Stimulated activated CD4-positive, alpha-beta T cell treated with anti-CD3 and anti-CD28 coated beads, Interleukin-4, amount 100 ng/mL, for 48 hours (primary cell): Measurements from ENCODE around the gene GLRA3.
"Not testable (repeated sequence)": the region's sequence is repeated elsewhere in the genome, so short reads cannot be mapped to it uniquely, and the experiment has no call there.

Source experiments
- DNase-seq, 2 donors: peaks; one replicate each; pipeline ENCODE4 v3.0.0-alpha.2; 2020; ENCODE audit warnings: low read depth in 2 of 2

Gene GLRA3

GRCh38 chr4:174810834-174811233 lies 18.2 kb downstream of the GLRA3 start:
- DNase-seq: no peak

- no peak for DNase-seq
Observed at GRCh38 chr4:174808836-174809235, 20.2 kb downstream of the GLRA3 start.

GRCh38 chr4:174808119-174808518 lies 20.9 kb downstream of the GLRA3 start:
- DNase-seq: no peak

- DNase-seq: no peak
Observed at GRCh38 chr4:174805746-174806145, 23.3 kb downstream of the GLRA3 start.

DNA sequence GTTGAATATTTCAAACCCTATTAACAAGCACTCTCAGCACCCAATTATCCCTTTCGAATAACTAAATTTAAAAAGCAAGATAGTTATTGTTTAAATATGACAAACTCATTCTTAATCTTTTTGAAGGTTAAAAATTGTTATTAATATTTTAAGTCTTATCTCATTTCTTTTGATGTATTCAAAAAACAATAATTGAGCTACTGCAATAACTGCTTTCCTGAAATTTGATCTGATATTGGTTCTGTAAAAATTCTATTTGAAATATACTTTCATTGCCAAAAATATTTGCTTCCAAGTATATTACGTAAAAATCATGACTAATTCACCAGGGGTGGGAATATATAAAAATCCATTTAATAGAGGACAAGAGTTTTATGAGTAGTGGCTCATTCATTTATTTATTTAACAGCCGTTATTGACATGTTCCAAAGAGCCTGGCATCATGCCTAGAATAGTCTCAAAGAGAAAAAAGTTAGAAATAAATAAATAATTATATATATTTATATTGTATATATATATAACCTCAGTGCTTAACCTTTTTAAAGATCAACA lies 34.4 kb downstream of the GLRA3 start:
- no peak for DNase-seq

DNA sequence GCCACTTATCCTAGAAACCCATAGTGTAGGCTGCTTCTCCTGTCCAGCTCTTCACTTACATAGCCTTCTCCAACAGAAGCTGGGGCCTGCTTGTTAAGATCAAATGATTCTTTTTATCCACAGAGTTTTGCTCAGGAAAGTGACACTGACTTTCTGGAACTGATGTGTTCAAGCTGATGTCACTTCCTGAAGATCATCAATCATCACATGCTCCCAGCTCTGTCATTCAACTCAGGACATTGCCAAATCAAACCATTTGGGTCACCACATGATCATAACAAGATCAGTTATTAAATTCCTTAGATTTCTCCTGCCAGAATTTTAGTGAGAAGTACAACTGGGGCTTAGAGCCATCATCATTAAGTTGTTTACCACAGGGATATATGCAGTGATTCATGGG lies 39.4 kb downstream of the GLRA3 start:
- no peak for DNase-seq

DNA sequence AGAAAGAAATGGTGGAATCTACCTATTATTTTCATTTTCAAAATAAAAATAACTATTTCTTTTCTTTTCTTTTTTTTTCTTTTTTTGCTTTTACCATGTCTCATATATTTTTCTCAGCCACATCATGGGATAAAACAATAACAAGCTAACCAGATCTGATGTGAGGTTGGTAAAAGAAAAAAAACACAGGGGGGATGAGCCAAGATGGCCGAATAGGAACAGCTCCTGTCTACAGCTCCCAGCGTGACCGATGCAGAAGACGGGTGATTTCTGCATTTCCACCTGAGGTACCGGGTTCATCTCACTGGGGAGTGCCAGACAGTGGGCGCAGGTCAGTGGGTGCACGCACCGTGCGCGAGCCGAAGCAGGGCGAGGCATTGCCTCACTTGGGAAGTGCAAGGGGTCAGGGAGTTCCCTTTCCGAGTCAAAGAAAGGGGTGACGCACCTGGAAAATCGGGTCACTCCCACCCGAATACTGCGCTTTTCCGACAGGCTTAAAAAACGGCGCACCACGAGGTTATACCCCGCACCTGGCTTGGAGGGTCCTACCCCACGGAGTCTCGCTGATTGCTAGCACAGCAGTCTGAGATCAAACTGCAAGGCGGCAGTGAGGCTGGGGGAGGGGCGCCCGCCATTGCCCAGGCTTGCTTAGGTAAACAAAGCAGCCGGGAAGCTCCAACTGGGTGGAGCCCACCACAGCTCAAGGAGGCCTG lies 50.6 kb downstream of the GLRA3 start:
- DNase-seq: not testable (repeated sequence)

DNA sequence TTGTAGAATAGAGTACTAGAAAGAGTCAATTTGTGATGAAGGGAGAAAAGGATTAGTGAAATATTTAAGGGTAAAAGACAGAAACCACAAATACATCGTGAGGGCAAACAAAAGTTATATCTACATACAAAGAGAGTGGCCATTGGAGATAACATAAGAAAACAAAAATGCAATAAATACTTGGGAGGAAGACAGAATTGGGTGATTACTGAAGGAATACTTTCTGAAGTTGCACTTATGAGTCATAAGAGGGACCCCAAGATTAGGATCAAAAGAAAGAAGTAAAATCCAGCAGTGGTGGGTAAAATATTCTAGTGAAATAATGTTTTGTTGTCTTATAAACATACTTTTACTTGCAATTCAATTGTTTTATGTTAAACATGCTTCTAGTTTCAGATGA lies 53.7 kb downstream of the GLRA3 start:
- no peak for DNase-seq

GRCh38 chr4:174764105-174764729 lies 64.8 kb downstream of the GLRA3 start:
- DNase-seq: no peak

GRCh38 chr4:174763454-174764104 lies 65.5 kb downstream of the GLRA3 start:
- no peak for DNase-seq

- no peak for DNase-seq
Observed at GRCh38 chr4:174761451-174761850, 67.6 kb downstream of the GLRA3 start.

GRCh38 chr4:174757736-174758135 lies 71.3 kb downstream of the GLRA3 start:
- no peak for DNase-seq

GRCh38 chr4:174753021-174753420 lies 76.0 kb downstream of the GLRA3 start:
- no peak for DNase-seq

GRCh38 chr4:174752026-174752425 lies 77.0 kb downstream of the GLRA3 start:
- DNase-seq: no peak

- no peak for DNase-seq
Observed at GRCh38 chr4:174749091-174749490, 80.0 kb downstream of the GLRA3 start.

GRCh38 chr4:174746710-174747109 lies 82.3 kb downstream of the GLRA3 start:
- no peak for DNase-seq

GRCh38 chr4:174742561-174742960 lies 86.5 kb downstream of the GLRA3 start:
- no peak for DNase-seq

- no peak for DNase-seq
Observed at GRCh38 chr4:174739576-174739975, 89.5 kb downstream of the GLRA3 start.

GRCh38 chr4:174734181-174734580 lies 94.9 kb downstream of the GLRA3 start:
- no peak for DNase-seq

DNA sequence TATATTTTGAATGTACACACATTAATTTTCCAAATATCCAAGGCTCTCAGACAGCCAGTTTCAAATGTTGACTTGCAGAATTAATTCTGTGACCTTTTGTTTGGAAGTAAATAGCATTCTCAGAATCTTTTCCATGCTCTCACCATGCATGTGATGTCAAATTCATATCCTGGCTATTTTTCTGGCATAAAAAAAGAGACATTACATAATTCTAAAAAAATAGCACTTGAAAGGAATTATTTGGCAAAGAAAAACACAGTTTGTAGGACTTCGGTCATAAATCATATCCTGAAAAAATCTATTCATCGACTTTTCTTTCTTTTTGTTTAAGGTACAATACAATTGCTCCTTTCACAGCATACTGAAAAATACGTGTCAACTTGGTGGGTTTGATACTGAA lies 111.2 kb downstream of the GLRA3 start:
- no peak for DNase-seq

GRCh38 chr4:174716986-174717770 lies 111.9 kb downstream of the GLRA3 start:
- no peak for DNase-seq
